Mesothelial cell of epicardium (in vitro differentiated cells): Measurements from ENCODE around the gene KLC3. TPM values are rescaled to one million over a fixed set of nuclear protein-coding genes. Genes with fewer than 3 reads are reported as not detected.
A peak's percentile ranks its signal among the peaks of the same experiment; 100 is the strongest.

ENCODE experiments used
- DNase-seq, 2 experiments: peaks; one replicate each; pipeline ENCODE4 v3.0.0; 2021; ENCODE audit warnings: low spot score in 2 of 2; ENCODE audit not compliant: unreplicated experiment in 2 of 2
- H3K27ac Mint-ChIP-seq: 2 replicates; pipeline ENCODE4 v1.8.0; 2021; ENCODE audit warnings: mixed read lengths
- H3K27me3 Mint-ChIP-seq: 2 replicates; pipeline ENCODE4 v1.8.0; 2021; ENCODE audit warnings: low read depth, mixed read lengths
- H3K36me3 Mint-ChIP-seq: 2 replicates; pipeline ENCODE4 v1.8.0; 2021; ENCODE audit warnings: mixed read lengths
- H3K4me1 Mint-ChIP-seq: 2 replicates; pipeline ENCODE4 v1.8.0; 2021; ENCODE audit warnings: mixed read lengths
- H3K4me3 Mint-ChIP-seq: 2 replicates; pipeline ENCODE4 v1.8.0; 2021; ENCODE audit warnings: mild to moderate bottlenecking, moderate library complexity, mixed read lengths
- H3K9me3 Mint-ChIP-seq: 2 replicates; pipeline ENCODE4 v1.8.0; 2021; ENCODE audit warnings: mixed read lengths
- total RNA-seq: library from RNA; stranded (reverse); gene quantifications from 3 replicates; pipeline ENCODE4 v1.2.1, GENCODE V29; 2021
- TF ChIP-seq, protein P1 (sequence below): fragments of 200-600 bp; sonication (generic); IDR thresholded peaks from one replicate; pipeline ENCODE4 v1.5.0; 2021; ENCODE audit warnings: antibody characterized with exemption; ENCODE audit not compliant: unreplicated experiment

Gene KLC3
- total RNA-seq, result 6.4 to 8.0 TPM (median 6.9 TPM) in 3 replicates

DNA sequence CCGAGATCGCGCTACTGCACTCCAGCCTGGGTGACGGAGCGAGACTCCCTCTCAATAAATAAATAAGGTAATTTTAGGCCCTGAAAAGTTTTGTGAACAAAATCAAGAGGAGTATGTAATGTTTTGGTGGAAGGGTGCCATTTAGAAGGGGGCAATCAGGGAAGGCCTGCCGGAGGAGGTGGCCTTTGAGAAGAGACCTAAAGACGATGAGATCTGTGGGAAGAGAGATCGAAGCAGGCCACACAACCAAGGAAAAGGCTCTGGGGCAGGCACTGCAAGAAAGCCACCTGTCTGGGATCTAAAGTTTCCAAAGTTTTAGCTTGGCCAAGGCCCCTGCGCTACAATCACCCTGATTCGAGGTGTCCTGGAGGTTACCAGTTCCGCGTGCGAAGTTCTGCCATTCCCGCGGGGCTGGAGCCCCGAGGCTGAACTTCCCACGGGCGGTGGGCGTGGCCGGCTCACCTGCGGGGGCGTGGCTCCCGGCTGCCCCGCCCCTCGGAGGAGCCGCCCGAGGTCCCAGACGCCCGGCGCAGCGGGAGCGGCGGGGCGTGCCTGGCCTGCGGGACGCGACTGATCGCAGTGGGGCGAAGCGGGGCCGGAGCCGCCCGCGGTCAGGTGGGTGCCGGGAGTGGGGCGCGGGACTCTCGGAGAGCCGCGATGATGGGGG lies at the start of gene KLC3:
KLC3 (plus strand) TSS at position 519 of the 667 bp plus-strand sequence. CDS start 4,792 bp downstream, outside the sequence.
- TF ChIP-seq, protein P1, sequence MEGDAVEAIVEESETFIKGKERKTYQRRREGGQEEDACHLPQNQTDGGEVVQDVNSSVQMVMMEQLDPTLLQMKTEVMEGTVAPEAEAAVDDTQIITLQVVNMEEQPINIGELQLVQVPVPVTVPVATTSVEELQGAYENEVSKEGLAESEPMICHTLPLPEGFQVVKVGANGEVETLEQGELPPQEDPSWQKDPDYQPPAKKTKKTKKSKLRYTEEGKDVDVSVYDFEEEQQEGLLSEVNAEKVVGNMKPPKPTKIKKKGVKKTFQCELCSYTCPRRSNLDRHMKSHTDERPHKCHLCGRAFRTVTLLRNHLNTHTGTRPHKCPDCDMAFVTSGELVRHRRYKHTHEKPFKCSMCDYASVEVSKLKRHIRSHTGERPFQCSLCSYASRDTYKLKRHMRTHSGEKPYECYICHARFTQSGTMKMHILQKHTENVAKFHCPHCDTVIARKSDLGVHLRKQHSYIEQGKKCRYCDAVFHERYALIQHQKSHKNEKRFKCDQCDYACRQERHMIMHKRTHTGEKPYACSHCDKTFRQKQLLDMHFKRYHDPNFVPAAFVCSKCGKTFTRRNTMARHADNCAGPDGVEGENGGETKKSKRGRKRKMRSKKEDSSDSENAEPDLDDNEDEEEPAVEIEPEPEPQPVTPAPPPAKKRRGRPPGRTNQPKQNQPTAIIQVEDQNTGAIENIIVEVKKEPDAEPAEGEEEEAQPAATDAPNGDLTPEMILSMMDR, result no peak
- Mint-ChIP-seq H3K9me3 (no peaks in the 10 kb centered on the region), H3K36me3 (no peaks in the 10 kb centered on the region), H3K27me3 (peaks cover 13% of the 10 kb centered on the region), H3K27ac (no peak within 1 kb of the TSS), H3K4me1 (peaks cover 5% of the 10 kb centered on the region), H3K4me3 (peak within 1 kb of the TSS; percentile 59)
- DNase-seq, result peak in 1 of 2 experiments; percentile 74

- Mint-ChIP-seq H3K9me3 (peaks cover 11% of the 10 kb centered on the region), H3K4me3 (no peak overlapping the region), H3K27ac (no peak overlapping the region), H3K27me3 (no peaks in the 10 kb centered on the region), H3K36me3 (peaks cover 51% of the 10 kb centered on the region), H3K4me1 (no peaks in the 10 kb centered on the region)
- TF ChIP-seq, protein P1, result no peak
- DNase-seq, result no peak
Measured at GRCh38 chr19:45291834-45292233, 48.7 kb upstream of the KLC3 start.

GRCh38 chr19:45293682-45294081 lies 46.9 kb upstream of the KLC3 start:
- H3K4me3 Mint-ChIP-seq, result no peak overlapping the region
- H3K9me3 Mint-ChIP-seq, result peaks cover 11% of the 10 kb centered on the region
- no peak for DNase-seq
- H3K36me3 Mint-ChIP-seq, result peaks cover 58% of the 10 kb centered on the region
- H3K27ac Mint-ChIP-seq, result no peak overlapping the region
- H3K27me3 Mint-ChIP-seq, result no peaks in the 10 kb centered on the region
- no peaks in the 10 kb centered on the region for H3K4me1 Mint-ChIP-seq
- TF ChIP-seq, protein P1, result no peak

- DNase-seq, result no peak
- H3K9me3 Mint-ChIP-seq, result peaks cover 11% of the 10 kb centered on the region
- H3K27ac Mint-ChIP-seq, result no peak overlapping the region
- no peaks in the 10 kb centered on the region for H3K27me3 Mint-ChIP-seq
- TF ChIP-seq, protein P1, result no peak
- peaks cover 58% of the 10 kb centered on the region for H3K36me3 Mint-ChIP-seq
- H3K4me3 Mint-ChIP-seq, result no peak overlapping the region
- no peaks in the 10 kb centered on the region for H3K4me1 Mint-ChIP-seq
Measured at GRCh38 chr19:45294291-45295029, 46.1 kb upstream of the KLC3 start.

GRCh38 chr19:45295873-45296272 lies 44.7 kb upstream of the KLC3 start:
- Mint-ChIP-seq H3K9me3 (peaks cover 11% of the 10 kb centered on the region), H3K27ac (no peak overlapping the region), H3K4me3 (no peak overlapping the region), H3K27me3 (no peaks in the 10 kb centered on the region), H3K4me1 (no peaks in the 10 kb centered on the region), H3K36me3 (peaks cover 59% of the 10 kb centered on the region)
- TF ChIP-seq, protein P1, result no peak
- DNase-seq, result no peak
